Fibroblast of lung (primary cell): ENCODE results near the gene OR5M3.

ENCODE experiments used
- CTCF ChIP-seq, 2 donors: IDR thresholded peaks in 1 of 2; conservative IDR thresholded peaks in 1 of 2; 1 replicate in 1 of 2; 2 replicates in 1 of 2; pipeline ENCODE4 v1.5.1; 2011 to 2012; ENCODE audit warnings: low read length in 2 of 2, control low read depth in 1 of 2, inconsistent platforms in 1 of 2, low read depth in 1 of 2, mild to moderate bottlenecking in 1 of 2
- EZH2 ChIP-seq: IDR thresholded peaks from 2 replicates; pipeline ENCODE4 v1.5.1; 2012; ENCODE audit warnings: low read length, control low read depth, mild to moderate bottlenecking; ENCODE audit errors: missing control alignments

GRCh38 chr11:56522008-56522407 lies 48.9 kb upstream of the OR5M3 start:
- TF ChIP-seq CTCF (conservative IDR thresholded peaks at IDR 0.05 in 1 of 2, IDR thresholded peaks at IDR 0.05 in 1 of 2; ENCODE audit: low read depth in 1 of 2, low read length in 2 of 2) (no peak), EZH2 (no peak)
